ENCODE results near the gene GGT1.

- TF ChIP-seq CTCF (IDR thresholded peaks at IDR 0.05) (peak; percentile 8), EZH2phosphoT487 (IDR thresholded peaks at IDR 0.05) (no peak), EZH2 (IDR thresholded peaks at IDR 0.05) (no peak)
These were observed 47.6 kb upstream of the GGT1 start, which contains the start of gene SNRPD3 for GRCh38 chr22:24555165-24556039.
